Panc1 (cell line): ENCODE results near the gene TRERF1. TPM values are rescaled to one million over a fixed set of nuclear protein-coding genes. Genes with fewer than 3 reads are reported as not detected.
A peak's percentile ranks its signal among the peaks of the same experiment; 100 is the strongest.

ENCODE experiments used
- ATAC-seq: fragments of 200-7000 bp; cut with Tn5 transposase; 2 replicates; pipeline ENCODE4 v1.9.1; 2020; ENCODE audit warnings: mild to moderate bottlenecking, moderate library complexity
- BruUV-seq: library from RNA; stranded (reverse); fragments of 400-500 nt; replicated peaks from 2 replicates; lab custom pipeline; 2021; lab: Mats Ljungman, UMichigan
- CTCF ChIA-PET: fragments of 300-600 bp; sonication (Branson Sonifier 250); formaldehyde crosslinking; loops from one replicate; lab custom pipeline; 2022; ENCODE audit warnings: antibody characterized with exemption; lab: Charles Lee
- POLR2A ChIA-PET: fragments of 300-600 bp; sonication (Branson Sonifier 250); formaldehyde crosslinking; loops from one replicate; lab custom pipeline; 2022; ENCODE audit warnings: antibody characterized with exemption; lab: Charles Lee
- DNase-seq: peaks from one replicate; pipeline ENCODE4 v3.0.0-alpha.2; 2010; ENCODE audit warnings: low read depth, low spot score
- H3K27ac ChIP-seq: 2 replicates; pipeline ENCODE4 v1.5.1; 2011; ENCODE audit warnings: mild to moderate bottlenecking, low read length, inconsistent platforms
- H3K27me3 ChIP-seq: fragments of 200-500 bp; sonication (Bioruptor generic); 2 replicates; pipeline ENCODE4 v1.6.0; 2014; ENCODE audit warnings: low read length, inconsistent platforms; ENCODE audit not compliant: control insufficient read depth, insufficient read depth
- H3K36me3 ChIP-seq: fragments of 200-500 bp; sonication (Bioruptor generic); 2 replicates; pipeline ENCODE4 v1.5.1; 2014; ENCODE audit warnings: inconsistent platforms, mild to moderate bottlenecking, low read length, moderate library complexity; ENCODE audit not compliant: control insufficient read depth, insufficient read depth
- H3K4me1 ChIP-seq: 2 replicates; pipeline ENCODE4 v1.5.1; 2011; ENCODE audit warnings: inconsistent platforms, mild to moderate bottlenecking, low read length, moderate library complexity; ENCODE audit not compliant: control insufficient read depth, insufficient read depth
- H3K4me3 ChIP-seq, 2 experiments: 2 replicates each; pipeline ENCODE4 v1.5.1; 2011 to 2012; ENCODE audit warnings: low read depth in 2 of 2, low read length in 2 of 2, mild to moderate bottlenecking in 2 of 2, inconsistent platforms in 1 of 2, moderate library complexity in 1 of 2
- H3K9me3 ChIP-seq: fragments of 200-500 bp; sonication (Bioruptor generic); 2 replicates; pipeline ENCODE4 v1.5.1; 2014; ENCODE audit warnings: low read depth, mild to moderate bottlenecking, inconsistent platforms, low read length, moderate library complexity; ENCODE audit not compliant: control insufficient read depth, insufficient read depth
- CTCF ChIP-seq: fragments of 450-650 bp; IDR thresholded peaks from 2 replicates; pipeline ENCODE4 v1.5.1; 2017; ENCODE audit warnings: mild to moderate bottlenecking
- POLR2AphosphoS5 ChIP-seq: IDR thresholded peaks from 2 replicates; pipeline ENCODE4 v1.6.1; 2012; ENCODE audit warnings: mild to moderate bottlenecking, low read depth, low read length, moderate library complexity
- REST ChIP-seq, 2 experiments: IDR thresholded peaks; 2 replicates each; pipeline ENCODE4 v1.6.1; 2011 to 2012; ENCODE audit warnings: low read depth in 2 of 2, control low read depth in 1 of 2, low read length in 1 of 2, mild to moderate bottlenecking in 1 of 2, moderate library complexity in 1 of 2; ENCODE audit not compliant: insufficient read depth in 1 of 2
- SIN3A ChIP-seq: IDR thresholded peaks from 2 replicates; pipeline ENCODE4 v1.6.1; 2012; ENCODE audit warnings: low read depth, mild to moderate bottlenecking, low read length, moderate library complexity, borderline replicate concordance; ENCODE audit not compliant: insufficient read depth
- TCF7L2 ChIP-seq: IDR thresholded peaks from 2 replicates; pipeline ENCODE4 v1.6.1; 2011; ENCODE audit warnings: mild to moderate bottlenecking, low read depth, low read length, inconsistent platforms
- in situ Hi-C: cut with HindIII; loops from 2 replicates; pipeline ENCODE4 v1.10.0; 2016; ENCODE audit warnings: low sequenced_read_pairs, low pct_unique_long_range_greater_than_20kb
- intact Hi-C: fragments of 100-400 bp; cut with micrococcal nuclease; formaldehyde crosslinking; loops from one replicate; pipeline ENCODE4 v1.10.0; 2022; ENCODE audit not compliant: unreplicated experiment
- total RNA-seq: library from RNA; stranded (reverse); gene quantifications from one replicate; pipeline ENCODE4 v1.2.1, GENCODE V29; 2021; ENCODE audit not compliant: unreplicated experiment

The TRERF1 gene
- total RNA-seq, 1 experiment from 2014 or later: 30.6 TPM

- TF ChIP-seq SIN3A (no peak), REST (IDR thresholded peaks at IDR 0.05; ENCODE audit: insufficient read depth in 1 of 2, low read depth in 2 of 2, low read length in 1 of 2) (no peak), TCF7L2 (no peak)
- DNase-seq (no peak), ATAC-seq (no peak)
- BruUV-seq: no TSS peak
- Histone ChIP-seq H3K4me3 (no peak overlapping the region), H3K27me3 (no peaks in the 10 kb centered on the region), H3K4me1 (peaks cover 18% of the 10 kb centered on the region), H3K36me3 (peaks cover 2% of the 10 kb centered on the region), H3K27ac (peak overlapping the region; percentile 36; the same call in 1 of the 2 replicates), H3K9me3 (no peaks in the 10 kb centered on the region)
- intact Hi-C loops (no loop called here), in situ Hi-C loops (no loop called here)
- ChIA-PET POLR2A (no interaction called here), CTCF (no interaction called here)
Observed at GRCh38 chr6:42236030-42236429, 215.7 kb downstream of the TRERF1 start.

GRCh38 chr6:42232035-42232434, 219.7 kb downstream of the TRERF1 start:
- TF ChIP-seq REST (IDR thresholded peaks at IDR 0.05; ENCODE audit: insufficient read depth in 1 of 2, low read depth in 2 of 2, low read length in 1 of 2): no peak
- TF ChIP-seq TCF7L2: no peak
- TF ChIP-seq SIN3A: no peak
- TF ChIP-seq CTCF: no peak
- TF ChIP-seq POLR2AphosphoS5: no peak
- Histone ChIP-seq H3K9me3 (no peaks in the 10 kb centered on the region), H3K27ac (peak overlapping the region; percentile 100), H3K4me3 (no peak overlapping the region), H3K36me3 (peaks cover 2% of the 10 kb centered on the region), H3K4me1 (peaks cover 44% of the 10 kb centered on the region), H3K27me3 (no peaks in the 10 kb centered on the region)
- CTCF ChIA-PET: no interaction called here
- intact Hi-C loops: no loop called here
- POLR2A ChIA-PET: no interaction called here
- ATAC-seq: no peak
- BruUV-seq: no TSS peak
- no peak for DNase-seq
- in situ Hi-C loops: no loop called here
